Right lobe of liver (tissue), 6 donors: ENCODE measurements around the gene CXCL13. TPM values are rescaled to one million over a fixed set of nuclear protein-coding genes. Genes with fewer than 3 reads are reported as not detected.
A peak's percentile ranks its signal among the peaks of the same experiment; 100 is the strongest.
"Not testable (repeated sequence)": the region's sequence is repeated elsewhere in the genome, so short reads cannot be mapped to it uniquely, and the experiment has no call there.

Source experiments
- ATAC-seq, 4 donors: fragments of 200-7000 bp; cut with Tn5 transposase; one replicate each; pipeline ENCODE4 v1.9.1; 2020; ENCODE audit warnings: mild to moderate bottlenecking in 4 of 4, moderate library complexity in 4 of 4
- DNase-seq, 3 donors: peaks; one replicate each; pipeline ENCODE4 v3.0.0-alpha.2; 2020
- H3K27ac ChIP-seq, 3 donors: fragments of 200-600 bp; one replicate each; pipeline ENCODE4 v1.8.0; 2022
- H3K27me3 ChIP-seq, 2 donors: fragments of 200-600 bp; one replicate each; pipeline ENCODE4 v1.8.0; 2022
- H3K36me3 ChIP-seq, 4 donors: fragments of 200-600 bp; sonication (generic) in 1 of 4; one replicate each; pipeline versions ENCODE4 v1.5.1 to v1.8.0; 2017 to 2022; ENCODE audit warnings: control low read depth in 1 of 4
- H3K4me1 ChIP-seq, 4 donors: fragments of 200-600 bp; sonication (generic) in 1 of 4; one replicate each; pipeline versions ENCODE4 v1.5.1 to v1.8.0; 2017 to 2022; ENCODE audit warnings: control low read depth in 1 of 4
- H3K4me3 ChIP-seq, 3 donors: fragments of 200-600 bp; one replicate each; pipeline ENCODE4 v1.8.0; 2022
- H3K9me3 ChIP-seq, 4 donors: fragments of 200-600 bp; sonication (generic) in 1 of 4; one replicate each; pipeline versions ENCODE4 v1.5.1 to v1.8.0; 2017 to 2022; ENCODE audit warnings: control low read depth in 1 of 4
- CTCF ChIP-seq, 4 donors: fragments of 200-600 bp in 3 of 4; fragments of 450-650 bp in 1 of 4; IDR thresholded peaks; one replicate each; pipeline versions ENCODE4 v1.5.1 to v1.8.0; 2016 to 2022; ENCODE audit warnings: antibody characterized with exemption in 4 of 4, mild to moderate bottlenecking in 2 of 4
- POLR2A ChIP-seq: fragments of 450-650 bp; IDR thresholded peaks from one replicate; pipeline ENCODE4 v1.6.1; 2017; ENCODE audit warnings: antibody characterized with exemption, mild to moderate bottlenecking
- WGBS: methylation state at CpG from one replicate; pipeline ENCODE4 v1.1.6; 2018; ENCODE audit warnings: low coverage, low lambda C conversion rate; ENCODE audit not compliant: insufficient coverage; ENCODE audit errors: missing lambda C conversion rate; 5-methylcytosine and 5-hydroxymethylcytosine counted together
- intact Hi-C, 2 donors: fragments of 100-400 bp; cut with DNase I; formaldehyde crosslinking; loops; one replicate each; pipeline versions ENCODE4 v1.11.2 to v1.14.1; 2022
- long read RNA-seq: library from polyadenylated mRNA; unstranded; transcript quantifications from one replicate; pipeline ENCODE4 v2.0.0, GENCODE V29; 2019
- total RNA-seq, 6 experiments: library from RNA; depleted of rRNA in 2 of 6; stranded (reverse); fragments of >200 nt in 2 of 6; fragmentation: NEBNext Ultra II Directional in 3 of 6; extraction: Animal tissue kit (Norgen Biotek cat#: 25700) in 3 of 6; gene quantifications; one replicate each; pipeline versions ENCODE4 v1.1.0 to v1.2.4, GENCODE V29; 2016 to 2023
- donor health status: DM: no; HTN: yes; CAD: no.
- donor health status: DM: no; HTN: no; CAD: no.
- donor health status: DM: no; HTN: no; CAD: no.
- donor health status: DM: no; HTN: yes; CAD: no.
- donor health status: DM: no; HTN: yes; CAD: no.

CXCL13 gene
- total RNA-seq: 100 to 1,000 TPM in 2 of 6 experiments, 10 to 100 TPM in 1, 1 to 10 TPM in 1, under 1 TPM in 1, not detected in 1; 0.18 to 128 (median 62.8) TPM
- long read RNA-seq, partial matches to known transcripts: 14 of 14 reads
- long read RNA-seq, other reads (novel, unspliced or antisense): 0 of 14 reads

DNA sequence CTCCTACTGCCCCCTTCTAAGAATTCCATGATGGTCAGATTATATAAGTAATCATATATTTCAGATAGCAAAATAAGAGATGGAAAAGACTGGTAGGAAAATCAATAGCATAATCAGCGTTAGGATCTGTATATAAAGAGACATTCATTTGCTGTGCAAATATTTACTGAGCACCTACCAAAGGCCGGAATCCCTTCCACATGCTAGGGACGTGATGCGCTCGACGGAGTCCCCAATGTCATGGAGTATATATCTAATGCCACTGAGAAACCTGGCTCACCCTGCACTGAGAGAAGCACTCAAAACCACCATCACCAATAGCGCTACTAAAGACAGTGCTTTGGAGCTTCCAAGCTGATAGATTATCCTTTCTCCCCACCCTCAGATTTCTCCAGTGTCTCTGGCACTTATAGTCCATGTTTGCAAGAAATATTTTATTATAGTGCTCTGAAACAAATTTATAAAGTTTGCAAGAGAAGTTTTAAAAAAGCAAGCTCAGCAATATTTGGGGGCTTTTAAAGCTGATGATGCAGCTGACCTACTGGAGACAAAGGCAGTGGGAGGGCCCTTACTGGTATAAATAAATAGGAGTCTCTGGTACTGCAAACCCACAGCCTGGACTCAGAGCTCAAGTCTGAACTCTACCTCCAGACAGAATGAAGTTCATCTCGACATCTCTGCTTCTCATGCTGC, at the start of gene CXCL13:
CXCL13 (plus strand) TSS at position 611 of the 693 bp plus-strand sequence; CDS start at position 657, 46 bp downstream.
- Histone ChIP-seq H3K9me3 (no peaks in the 10 kb centered on the region), H3K4me3 (peak within 1 kb of the TSS in 1 of 3 donors; percentile 3), H3K27me3 (no peaks in the 10 kb centered on the region), H3K36me3 (no peaks in the 10 kb centered on the region), H3K27ac (no peak within 1 kb of the TSS), H3K4me1 (peaks cover 0 to 34% (median 5%) of the 10 kb centered on the region in 4 donors)
- intact Hi-C loops: no loop called here
- 63% methylated on average over 3 of the region's 8 CpGs for WGBS
- TF ChIP-seq POLR2A (no peak), CTCF (IDR thresholded peaks at IDR 0.05) (no peak)
- DNase-seq (no peak), ATAC-seq (peak; percentile 12 to 81 (median 59))

- WGBS: 45% methylated on average over 1 of the region's 1 CpG
- H3K4me1 ChIP-seq: peaks cover 0 to 45% (median 16%) of the 10 kb centered on the region in 4 donors
- H3K36me3 ChIP-seq: no peaks in the 10 kb centered on the region
- intact Hi-C loops: no loop called here
- TF ChIP-seq POLR2A: no peak
- no peak for TF ChIP-seq CTCF (IDR thresholded peaks at IDR 0.05)
- H3K27me3 ChIP-seq: no peaks in the 10 kb centered on the region
- peak overlapping the region in 2 of 3 donors; percentile 29 to 46 for H3K27ac ChIP-seq
- DNase-seq (peak in 1 of 3 donors; percentile 55), ATAC-seq (peak; percentile 76 to 81 (median 78))
- H3K9me3 ChIP-seq: no peaks in the 10 kb centered on the region
- H3K4me3 ChIP-seq: no peak overlapping the region
Measured at GRCh38 chr4:77560170-77560569, 45.5 kb upstream of the CXCL13 start.

- H3K36me3 ChIP-seq, intact Hi-C loops, DNase-seq, H3K27me3 ChIP-seq, H3K9me3 ChIP-seq, H3K27ac ChIP-seq, ATAC-seq, H3K4me3 ChIP-seq: not testable (repeated sequence)
- peaks cover 0 to 61% (median 20%) of the 10 kb centered on the region in 4 donors for H3K4me1 ChIP-seq
- WGBS: no CpG with 5 or more reads among the region's 12 CpGs
Measured at GRCh38 chr4:77561720-77562119, 43.9 kb upstream of the CXCL13 start.

DNA sequence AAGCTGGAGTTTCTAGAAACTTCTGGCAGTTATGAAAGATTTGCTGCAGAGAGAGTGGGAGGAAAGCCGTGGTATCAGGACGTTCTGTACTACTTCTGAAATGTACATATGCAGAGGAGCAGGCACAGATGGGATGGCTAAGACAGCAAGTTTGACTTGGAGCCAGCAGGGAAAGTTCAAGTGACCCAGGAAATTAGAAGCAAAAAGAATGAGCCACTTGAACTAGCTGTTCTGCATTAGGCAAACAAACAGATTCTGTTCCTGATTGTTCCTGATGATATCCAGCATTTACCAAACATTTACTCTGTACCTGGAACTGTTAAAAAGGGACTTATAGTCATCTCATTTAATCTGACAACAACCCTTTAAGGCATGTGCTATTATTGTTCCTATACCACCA, 41.4 kb upstream of the CXCL13 start:
- Histone ChIP-seq H3K9me3 (no peaks in the 10 kb centered on the region), H3K27ac (peak overlapping the region; percentile 58 to 97 (median 91)), H3K36me3 (no peaks in the 10 kb centered on the region), H3K27me3 (no peaks in the 10 kb centered on the region), H3K4me1 (peaks cover 0 to 67% (median 25%) of the 10 kb centered on the region in 4 donors), H3K4me3 (no peak overlapping the region)
- ATAC-seq (peak; percentile 71 to 86 (median 75)), DNase-seq (peak in 2 of 3 donors; percentile 25 to 77)
- intact Hi-C loops: no loop called here
- TF ChIP-seq POLR2A (no peak), CTCF (IDR thresholded peaks at IDR 0.05) (no peak)
- 13% methylated on average over 2 of the region's 2 CpGs for WGBS

- WGBS: 59% methylated on average over 3 of the region's 3 CpGs
- no peaks in the 10 kb centered on the region for H3K36me3 ChIP-seq
- H3K27ac ChIP-seq: peak overlapping the region; percentile 32 to 95 (median 91)
- ATAC-seq: peak; percentile 35 to 66 (median 44)
- intact Hi-C loops: no loop called here
- H3K27me3 ChIP-seq: no peaks in the 10 kb centered on the region
- H3K4me3 ChIP-seq: no peak overlapping the region
- H3K9me3 ChIP-seq: no peaks in the 10 kb centered on the region
- DNase-seq: no peak
- H3K4me1 ChIP-seq: peaks cover 0 to 49% (median 20%) of the 10 kb centered on the region in 4 donors
- TF ChIP-seq POLR2A (no peak), CTCF (IDR thresholded peaks at IDR 0.05) (no peak)
Measured at GRCh38 chr4:77566148-77566547, 39.5 kb upstream of the CXCL13 start.
